ENCODE data around the gene SMYD1. TPM values are rescaled to one million over a fixed set of nuclear protein-coding genes. Genes with fewer than 3 reads are reported as not detected.

Gene SMYD1
- total RNA-seq, 4 donors from 2014 or later, result 0.07 TPM; not detected in 3

DNA sequence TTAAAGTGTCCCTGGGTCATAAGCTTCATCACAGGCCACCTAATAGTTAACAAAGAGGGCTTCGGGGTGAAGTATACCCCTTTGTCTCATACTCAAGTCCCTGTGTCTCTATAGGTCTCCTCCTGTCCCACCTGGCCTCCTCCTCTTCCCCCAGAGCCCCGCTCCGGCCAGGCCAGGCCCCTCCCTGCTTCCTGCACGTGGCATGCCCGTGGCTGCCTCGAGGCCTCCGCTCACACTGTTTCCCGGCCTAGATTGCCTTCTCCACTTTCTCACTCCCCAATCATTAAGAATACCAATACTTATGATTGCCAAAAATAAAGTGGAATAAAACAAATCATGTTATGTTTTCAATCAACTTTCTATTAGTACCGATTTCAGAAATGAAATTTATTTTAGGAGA, 18.8 kb downstream of the SMYD1 start:
- Histone ChIP-seq H3K36me3 (no peaks in the 10 kb centered on the region), H3K4me3 (no peak overlapping the region), H3K4me1 (no peaks in the 10 kb centered on the region), H3K27ac (no peak overlapping the region), H3K27me3 (no peaks in the 10 kb centered on the region), H3K9me3 (no peaks in the 10 kb centered on the region)
- no peak for TF ChIP-seq POLR2A (IDR thresholded peaks at IDR 0.05)
- TF ChIP-seq, protein P1, sequence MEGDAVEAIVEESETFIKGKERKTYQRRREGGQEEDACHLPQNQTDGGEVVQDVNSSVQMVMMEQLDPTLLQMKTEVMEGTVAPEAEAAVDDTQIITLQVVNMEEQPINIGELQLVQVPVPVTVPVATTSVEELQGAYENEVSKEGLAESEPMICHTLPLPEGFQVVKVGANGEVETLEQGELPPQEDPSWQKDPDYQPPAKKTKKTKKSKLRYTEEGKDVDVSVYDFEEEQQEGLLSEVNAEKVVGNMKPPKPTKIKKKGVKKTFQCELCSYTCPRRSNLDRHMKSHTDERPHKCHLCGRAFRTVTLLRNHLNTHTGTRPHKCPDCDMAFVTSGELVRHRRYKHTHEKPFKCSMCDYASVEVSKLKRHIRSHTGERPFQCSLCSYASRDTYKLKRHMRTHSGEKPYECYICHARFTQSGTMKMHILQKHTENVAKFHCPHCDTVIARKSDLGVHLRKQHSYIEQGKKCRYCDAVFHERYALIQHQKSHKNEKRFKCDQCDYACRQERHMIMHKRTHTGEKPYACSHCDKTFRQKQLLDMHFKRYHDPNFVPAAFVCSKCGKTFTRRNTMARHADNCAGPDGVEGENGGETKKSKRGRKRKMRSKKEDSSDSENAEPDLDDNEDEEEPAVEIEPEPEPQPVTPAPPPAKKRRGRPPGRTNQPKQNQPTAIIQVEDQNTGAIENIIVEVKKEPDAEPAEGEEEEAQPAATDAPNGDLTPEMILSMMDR (IDR thresholded peaks at IDR 0.05), result no peak
- intact Hi-C loops (cut with DNase I; ENCODE audit: low total_unique reads), result no loop called here
- DNase-seq, result no peak

GRCh38 chr2:88087073-88087472, 19.4 kb downstream of the SMYD1 start:
- intact Hi-C loops (cut with DNase I; ENCODE audit: low total_unique reads), result no loop called here
- TF ChIP-seq, protein P1 (IDR thresholded peaks at IDR 0.05), result no peak
- TF ChIP-seq POLR2A (IDR thresholded peaks at IDR 0.05), result no peak
- Histone ChIP-seq H3K4me1 (no peaks in the 10 kb centered on the region), H3K4me3 (no peak overlapping the region), H3K36me3 (no peaks in the 10 kb centered on the region), H3K9me3 (no peaks in the 10 kb centered on the region), H3K27me3 (no peaks in the 10 kb centered on the region), H3K27ac (no peak overlapping the region)
- no peak for DNase-seq

GRCh38 chr2:88087763-88088162, 20.1 kb downstream of the SMYD1 start:
- Histone ChIP-seq H3K4me3 (no peak overlapping the region), H3K4me1 (no peaks in the 10 kb centered on the region), H3K27me3 (no peaks in the 10 kb centered on the region), H3K9me3 (no peaks in the 10 kb centered on the region), H3K27ac (no peak overlapping the region), H3K36me3 (no peaks in the 10 kb centered on the region)
- no peak for DNase-seq
- intact Hi-C loops (cut with DNase I; ENCODE audit: low total_unique reads), result no loop called here
- TF ChIP-seq, protein P1 (IDR thresholded peaks at IDR 0.05), result no peak

- no peak overlapping the region for H3K27ac ChIP-seq
- H3K4me3 ChIP-seq, result no peak overlapping the region
- no peaks in the 10 kb centered on the region for H3K27me3 ChIP-seq
- no peaks in the 10 kb centered on the region for H3K9me3 ChIP-seq
- DNase-seq, result no peak
- no peaks in the 10 kb centered on the region for H3K4me1 ChIP-seq
- H3K36me3 ChIP-seq, result no peaks in the 10 kb centered on the region
- no peak for TF ChIP-seq POLR2A (IDR thresholded peaks at IDR 0.05)
- TF ChIP-seq, protein P1 (IDR thresholded peaks at IDR 0.05), result no peak
- intact Hi-C loops (cut with DNase I; ENCODE audit: low total_unique reads), result no loop called here
Measured at GRCh38 chr2:88088999-88089398, 21.4 kb downstream of the SMYD1 start.

DNA sequence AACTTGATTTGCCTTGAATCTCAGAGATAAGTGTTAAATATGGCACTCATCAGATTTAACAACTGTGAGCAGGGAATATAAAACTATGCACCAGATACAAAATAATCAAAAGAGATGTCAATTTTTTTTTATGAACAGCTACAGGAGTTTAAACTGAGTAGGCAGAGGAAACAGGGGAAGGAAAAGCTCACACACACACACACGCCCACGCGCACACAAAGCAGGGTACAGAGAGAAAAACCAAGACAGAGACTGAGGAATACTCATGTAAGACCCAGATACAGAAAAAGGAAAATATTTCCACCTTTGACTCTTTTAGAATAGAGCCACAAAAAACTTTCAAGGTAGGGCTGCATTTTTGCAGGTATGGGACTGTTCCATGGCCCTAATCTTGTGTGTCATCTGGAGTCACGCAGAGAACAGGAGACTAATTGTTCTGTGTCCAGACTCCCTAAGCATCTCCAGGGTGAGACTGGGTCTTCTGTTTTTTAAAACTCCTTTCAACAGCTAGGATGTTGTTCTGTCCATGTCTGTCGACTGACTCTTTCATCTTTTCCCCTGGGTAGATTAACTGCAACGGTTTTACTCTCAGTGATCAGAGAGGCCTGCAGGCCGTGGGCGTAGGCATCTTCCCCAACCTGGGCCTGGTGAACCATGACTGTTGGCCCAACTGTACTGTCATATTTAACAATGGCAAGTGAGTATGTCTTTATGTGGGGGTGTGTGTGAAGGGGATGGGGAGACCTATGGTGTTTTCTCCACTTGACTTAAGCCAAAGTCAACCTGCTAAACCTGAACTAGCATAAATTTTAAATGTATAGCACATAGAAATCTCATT, 23.0 kb downstream of the SMYD1 start:
- Histone ChIP-seq H3K27ac (no peak overlapping the region), H3K4me3 (no peak overlapping the region), H3K36me3 (no peaks in the 10 kb centered on the region), H3K4me1 (no peaks in the 10 kb centered on the region), H3K9me3 (no peaks in the 10 kb centered on the region), H3K27me3 (no peaks in the 10 kb centered on the region)
- no peak for DNase-seq
- intact Hi-C loops (cut with DNase I; ENCODE audit: low total_unique reads), result no loop called here
- TF ChIP-seq POLR2A (IDR thresholded peaks at IDR 0.05), result no peak
- TF ChIP-seq, protein P1 (IDR thresholded peaks at IDR 0.05), result no peak

Measured in uterus (tissue), 4 donors.